Pancreas (tissue), 10 donors: ENCODE measurements around the gene KLRD1. TPM values are rescaled to one million over a fixed set of nuclear protein-coding genes. Genes with fewer than 3 reads are reported as not detected.
"Not testable (repeated sequence)": the region's sequence is repeated elsewhere in the genome, so short reads cannot be mapped to it uniquely, and the experiment has no call there.

Experiments used
- ATAC-seq, 4 donors: fragments of 200-7000 bp; cut with Tn5 transposase; one replicate each; pipeline versions ENCODE4 v1.8.0 to v1.9.1; 2020; ENCODE audit warnings: mild to moderate bottlenecking in 4 of 4, moderate library complexity in 4 of 4
- DNase-seq, 6 donors: peaks; one replicate each; pipeline ENCODE4 v3.0.0-alpha.2; 2020
- FAIRE-seq: peaks from 2 replicates; lab custom pipeline; 2012; peaks lifted over from hg19 to GRCh38; lab: Jason Lieb, UNC
- H3K27ac ChIP-seq, 4 donors: fragments of 200-600 bp; sonication (generic); 1 replicate in 3 of 4; 2 replicates in 1 of 4; pipeline versions ENCODE4 v1.5.0 to v1.8.0; 2020
- H3K27me3 ChIP-seq, 4 donors: fragments of 200-600 bp; one replicate each; pipeline ENCODE4 v1.8.0; 2021
- H3K36me3 ChIP-seq, 3 donors: fragments of 200-600 bp; sonication (generic) in 1 of 3; one replicate each; pipeline versions ENCODE4 v1.5.0 to v1.8.0; 2020 to 2021
- H3K4me1 ChIP-seq, 3 donors: fragments of 200-600 bp; one replicate each; pipeline ENCODE4 v1.8.0; 2021
- H3K4me3 ChIP-seq, 4 donors: fragments of 200-600 bp; sonication (generic) in 2 of 4; one replicate each; pipeline versions ENCODE4 v1.5.0 to v1.8.0; 2020 to 2021
- H3K9me3 ChIP-seq, 4 donors: fragments of 200-600 bp; one replicate each; pipeline ENCODE4 v1.8.0; 2021
- WGBS, 2 donors: extraction: QIAGEN DNeasy Blood & Tissue Kit; methylation state at CpG; one replicate each; pipeline ENCODE4 v1.1.7; 2013; 5-methylcytosine and 5-hydroxymethylcytosine counted together
- intact Hi-C, 3 donors: fragments of 100-400 bp; cut with DNase I; formaldehyde crosslinking; loops; one replicate each; pipeline versions ENCODE4 v1.11.1 to v1.14.2; 2022
- polyA plus RNA-seq, 2 donors: library from polyadenylated mRNA; stranded (reverse); fragments of 200-250 nt; gene quantifications; one replicate each; pipeline ENCODE4 v1.2.3, GENCODE V29; 2013
- total RNA-seq, 6 donors: library from RNA; stranded (reverse); fragmentation: NEBNext Ultra II Directional in 4 of 6; extraction: Animal tissue kit (Norgen Biotek cat#: 25700) in 4 of 6; gene quantifications; one replicate each; pipeline versions ENCODE4 v1.2.1 to v1.2.4, GENCODE V29; 2021 to 2023
- TF ChIP-seq, protein P1 (sequence below), 4 donors: fragments of 200-600 bp; sonication (generic) in 3 of 4; IDR thresholded peaks; one replicate each; pipeline versions ENCODE4 v1.5.0 to v1.8.0; 2021; ENCODE audit warnings: antibody characterized with exemption in 4 of 4
- donor health status: healthy with polysubstance abuse.
- donor health status: DM: no; HTN: no; CAD: no; lungs with moderate emphysema.
- donor health status: DM: no; HTN: no; CAD: no.
- donor health status: control.
- donor health status: control.
- donor health status: Bipolar disorder and iron deficiency.
- donor health status: DM: yes; HTN: yes; CAD: no.
- donor health status: DM: no; HTN: no; CAD: no.
- donor health status: DM: no; HTN: no; CAD: no.
- donor health status: DM: yes; HTN: yes; CAD: no.

KLRD1 gene
- total and polyA plus RNA-seq, 8 donors, result 0.11 to 1.0 (median 0.56) TPM

DNA sequence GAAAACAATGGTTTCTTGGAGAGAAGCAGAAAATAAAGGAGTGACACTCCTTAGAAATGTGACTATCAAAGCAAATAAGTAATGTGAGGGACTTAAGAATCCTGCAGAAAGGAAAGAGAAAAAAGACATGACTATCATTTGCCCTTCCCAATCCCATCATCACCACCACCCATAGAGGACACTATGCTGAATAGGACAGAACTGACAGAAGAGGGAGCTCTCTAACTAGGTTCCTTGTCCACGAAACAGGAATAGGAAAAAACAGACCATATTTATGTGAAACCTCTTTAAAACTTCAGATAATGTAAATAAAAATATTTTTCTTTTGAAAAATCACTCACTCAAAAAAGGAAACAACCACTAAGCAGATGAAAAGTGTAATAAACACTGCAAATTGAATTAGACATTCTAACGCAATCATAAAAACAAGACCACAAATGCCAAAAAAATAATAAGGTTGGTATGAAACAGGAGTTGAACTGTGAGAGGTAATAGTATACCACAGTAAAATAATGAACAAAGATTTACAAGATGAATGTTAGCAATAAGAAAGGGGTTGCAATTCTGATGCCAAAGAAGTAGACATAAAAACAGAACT, 24.1 kb downstream of the KLRD1 start:
- TF ChIP-seq, protein P1, sequence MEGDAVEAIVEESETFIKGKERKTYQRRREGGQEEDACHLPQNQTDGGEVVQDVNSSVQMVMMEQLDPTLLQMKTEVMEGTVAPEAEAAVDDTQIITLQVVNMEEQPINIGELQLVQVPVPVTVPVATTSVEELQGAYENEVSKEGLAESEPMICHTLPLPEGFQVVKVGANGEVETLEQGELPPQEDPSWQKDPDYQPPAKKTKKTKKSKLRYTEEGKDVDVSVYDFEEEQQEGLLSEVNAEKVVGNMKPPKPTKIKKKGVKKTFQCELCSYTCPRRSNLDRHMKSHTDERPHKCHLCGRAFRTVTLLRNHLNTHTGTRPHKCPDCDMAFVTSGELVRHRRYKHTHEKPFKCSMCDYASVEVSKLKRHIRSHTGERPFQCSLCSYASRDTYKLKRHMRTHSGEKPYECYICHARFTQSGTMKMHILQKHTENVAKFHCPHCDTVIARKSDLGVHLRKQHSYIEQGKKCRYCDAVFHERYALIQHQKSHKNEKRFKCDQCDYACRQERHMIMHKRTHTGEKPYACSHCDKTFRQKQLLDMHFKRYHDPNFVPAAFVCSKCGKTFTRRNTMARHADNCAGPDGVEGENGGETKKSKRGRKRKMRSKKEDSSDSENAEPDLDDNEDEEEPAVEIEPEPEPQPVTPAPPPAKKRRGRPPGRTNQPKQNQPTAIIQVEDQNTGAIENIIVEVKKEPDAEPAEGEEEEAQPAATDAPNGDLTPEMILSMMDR (IDR thresholded peaks at IDR 0.05), result peak in 3 of 4 donors; percentile 49 to 60 (median 50)
- Histone ChIP-seq H3K4me3 (no peak overlapping the region), H3K36me3 (no peaks in the 10 kb centered on the region), H3K27ac (no peak overlapping the region), H3K4me1 (no peaks in the 10 kb centered on the region), H3K27me3 (peaks cover 0 to 3% (median 0%) of the 10 kb centered on the region in 4 donors), H3K9me3 (no peaks in the 10 kb centered on the region)
- ATAC-seq, result peak; percentile 61 to 88 (median 86)
- no peak for DNase-seq
- 40 to 47% methylated on average over 2 of the region's 2 CpGs for WGBS, 2 donors
- peak; percentile 94 for FAIRE-seq
- intact Hi-C loops, result loop anchor here in 2 of 3 donors (5.0 kb wide), 1 partner anchor 231 kb away; no protein-coding TSS in a partner anchor

DNA sequence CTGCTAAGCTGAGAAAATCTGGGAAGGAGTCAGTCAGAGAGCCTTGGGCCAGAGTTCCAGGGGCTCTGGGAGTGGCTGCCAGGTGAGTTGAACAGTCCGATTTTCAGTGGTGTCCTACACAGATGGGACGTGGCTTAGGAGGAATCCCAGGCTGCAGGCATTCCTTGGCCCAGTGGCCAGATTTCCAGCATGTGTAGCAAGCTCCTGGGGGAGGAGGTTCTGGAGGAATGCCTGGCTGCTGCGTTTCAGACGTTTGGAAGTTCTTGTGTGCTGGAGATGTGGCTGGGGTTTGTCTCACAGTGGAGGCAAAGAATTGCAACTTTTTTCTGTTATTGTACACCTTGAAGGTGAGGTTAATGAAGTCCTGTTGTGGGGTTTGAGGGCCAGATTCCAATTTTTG, 28.5 kb downstream of the KLRD1 start:
- H3K9me3 ChIP-seq, H3K4me1 ChIP-seq, H3K4me3 ChIP-seq, DNase-seq, intact Hi-C loops, H3K27me3 ChIP-seq, FAIRE-seq, H3K27ac ChIP-seq, H3K36me3 ChIP-seq, ATAC-seq: not testable (repeated sequence)
- WGBS, 2 donors, result 43 to 49% methylated on average over 4 of the region's 4 CpGs

DNA sequence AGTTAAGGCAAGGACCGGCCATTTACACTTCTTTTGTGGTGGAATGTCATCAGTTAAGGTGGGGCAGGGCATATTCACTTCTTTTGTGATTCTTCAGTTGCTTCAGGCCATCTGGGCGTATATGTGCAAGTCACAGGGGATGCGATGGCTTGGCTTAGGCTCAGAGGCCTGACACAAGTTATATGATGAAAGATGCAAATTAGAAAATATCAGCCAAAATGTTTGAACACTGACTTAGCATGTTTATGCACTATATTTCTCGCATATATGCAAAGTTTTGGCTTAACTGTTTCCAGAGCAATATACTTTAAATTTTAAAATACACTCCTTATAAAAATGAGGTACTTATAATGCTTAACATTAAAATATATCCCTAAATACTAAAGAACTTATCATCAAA, 30.8 kb downstream of the KLRD1 start:
- 80 to 87% methylated on average over 3 to 4 of the region's 4 CpGs for WGBS, 2 donors
- intact Hi-C loops, ATAC-seq: not testable (repeated sequence)

DNA sequence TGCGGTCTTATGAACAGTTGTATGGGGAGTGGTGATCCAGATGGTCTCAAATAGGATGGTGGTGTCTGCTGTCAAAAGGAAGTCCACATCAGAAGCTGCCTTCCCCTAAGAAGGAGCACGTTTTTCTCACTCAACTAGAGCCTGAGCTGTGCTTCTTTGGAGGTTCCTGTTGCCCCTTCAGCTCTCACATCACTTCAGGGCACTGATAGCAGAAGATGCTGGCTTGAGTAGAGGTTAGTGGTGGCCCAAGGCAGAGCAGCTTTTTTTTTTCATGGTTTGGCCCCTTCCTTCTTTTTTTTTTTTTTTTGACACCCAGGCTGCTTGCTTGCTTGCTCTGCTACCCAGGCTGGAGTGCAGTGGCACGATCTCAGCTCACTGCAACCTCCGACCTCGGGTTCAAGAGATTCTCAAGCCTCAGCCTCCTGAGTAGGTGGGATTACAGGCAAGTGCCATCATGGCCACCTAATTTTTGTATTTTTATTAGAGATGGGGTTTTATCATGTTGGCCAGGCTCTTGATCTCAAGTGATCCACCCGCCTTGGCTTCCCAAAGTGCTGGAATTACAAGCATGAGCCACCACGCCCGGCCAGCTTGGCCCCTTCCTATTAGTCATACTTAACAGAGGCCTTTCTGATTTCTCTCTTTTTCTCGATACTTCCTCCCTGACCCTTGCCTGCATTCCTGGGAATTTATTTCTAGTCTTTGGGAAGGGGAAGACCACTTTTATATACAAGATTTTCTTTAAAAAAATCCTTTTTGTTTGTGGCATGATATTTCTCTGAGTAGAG, 31.6 kb downstream of the KLRD1 start:
- no peak for FAIRE-seq

More for the DNA sequence above, 30.8 kb downstream of the KLRD1 start:
- not testable (repeated sequence) for H3K27me3 ChIP-seq, DNase-seq, H3K4me1 ChIP-seq, H3K27ac ChIP-seq, FAIRE-seq, H3K4me3 ChIP-seq, H3K36me3 ChIP-seq, H3K9me3 ChIP-seq

DNA sequence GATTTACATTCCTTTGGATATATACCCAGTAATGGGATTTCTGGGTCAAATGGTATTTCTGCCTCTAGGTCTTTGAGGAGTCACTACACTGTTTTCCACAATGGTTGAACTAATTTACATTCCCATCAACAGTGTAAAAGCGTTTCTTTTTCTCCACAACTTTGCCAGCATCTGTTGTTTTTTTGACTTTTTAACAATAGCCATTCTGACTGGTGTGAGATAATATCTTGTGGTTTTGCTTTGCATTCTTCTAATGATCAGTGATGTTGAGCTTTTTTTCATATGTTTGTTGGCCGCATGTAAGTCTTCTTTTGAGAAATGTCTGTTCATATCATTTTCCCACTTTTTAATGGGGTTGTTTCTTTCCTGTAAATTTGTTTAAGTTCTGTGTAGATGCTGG, 33.3 kb downstream of the KLRD1 start:
- FAIRE-seq, H3K36me3 ChIP-seq, DNase-seq, H3K27me3 ChIP-seq, H3K27ac ChIP-seq, intact Hi-C loops, H3K9me3 ChIP-seq, H3K4me1 ChIP-seq, ATAC-seq, H3K4me3 ChIP-seq: not testable (repeated sequence)
- WGBS, 2 donors, result 61 to 82% methylated on average over 2 of the region's 2 CpGs

More for the DNA sequence above, 31.6 kb downstream of the KLRD1 start:
- intact Hi-C loops, result no loop called here
- no peak overlapping the region for H3K27ac ChIP-seq
- DNase-seq (no peak), ATAC-seq (no peak)
- no peaks in the 10 kb centered on the region for H3K4me1 ChIP-seq
- no peak overlapping the region for H3K4me3 ChIP-seq
- no peaks in the 10 kb centered on the region for H3K36me3 ChIP-seq
- TF ChIP-seq, protein P1 (IDR thresholded peaks at IDR 0.05), result no peak
- no peaks in the 10 kb centered on the region for H3K27me3 ChIP-seq
- 69 to 82% methylated on average over 9 of the region's 9 CpGs for WGBS, 2 donors
- no peaks in the 10 kb centered on the region for H3K9me3 ChIP-seq

DNA sequence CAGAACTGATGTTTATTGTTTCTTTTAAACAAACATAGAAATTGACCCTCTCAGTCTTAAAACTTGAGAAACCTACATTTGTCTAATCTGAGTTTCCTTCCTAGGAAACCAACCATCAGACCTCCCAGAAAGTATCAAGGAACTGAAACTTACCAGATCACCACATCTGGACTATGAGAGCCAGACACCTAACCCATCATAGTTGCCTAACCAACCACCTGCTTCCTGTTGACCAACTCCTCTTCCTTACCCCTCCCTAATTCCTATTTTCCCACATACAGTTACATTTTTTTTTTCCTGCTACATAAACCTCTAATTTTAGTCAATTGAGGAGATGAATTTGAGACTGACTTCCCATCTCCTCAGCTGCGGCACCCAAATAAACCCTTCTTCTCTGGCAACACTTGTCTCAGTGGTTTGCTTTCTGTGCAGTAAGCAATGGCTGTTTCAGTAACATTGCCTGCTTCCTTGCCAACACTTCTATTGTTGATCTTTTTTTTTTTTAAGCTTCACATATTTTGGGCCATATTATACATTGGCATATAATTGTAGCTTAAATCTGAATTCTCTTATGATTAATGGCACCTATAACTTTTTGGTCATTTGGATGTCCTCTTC, 34.3 kb downstream of the KLRD1 start:
- TF ChIP-seq, protein P1 (IDR thresholded peaks at IDR 0.05), result no peak
- no peak for FAIRE-seq

DNA sequence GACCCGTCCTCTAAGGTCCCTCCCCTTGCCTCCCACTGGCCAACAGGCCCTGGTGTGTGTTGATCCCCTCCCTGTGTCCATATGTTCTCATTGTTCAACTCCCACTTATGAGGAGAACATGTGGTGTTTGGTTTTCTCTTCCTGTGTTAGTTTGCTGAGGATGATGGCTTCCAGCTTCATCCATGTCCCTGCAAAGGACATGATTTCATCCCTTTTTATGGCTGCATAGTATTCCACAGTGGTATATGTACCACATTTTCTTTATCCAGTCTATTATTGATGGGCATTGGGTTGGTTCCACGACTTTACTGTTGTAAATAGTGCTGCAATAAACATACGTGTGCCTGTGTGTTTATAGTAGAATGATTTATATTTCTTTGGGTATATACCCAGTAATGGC, 43.8 kb downstream of the KLRD1 start:
- intact Hi-C loops, FAIRE-seq, H3K27ac ChIP-seq, ATAC-seq, H3K27me3 ChIP-seq, H3K36me3 ChIP-seq, H3K9me3 ChIP-seq, H3K4me3 ChIP-seq, DNase-seq, H3K4me1 ChIP-seq: not testable (repeated sequence)
- WGBS, 2 donors, result 34 to 45% methylated on average over 3 of the region's 3 CpGs

More for the DNA sequence above, 34.3 kb downstream of the KLRD1 start:
- no peaks in the 10 kb centered on the region for H3K27me3 ChIP-seq
- no peaks in the 10 kb centered on the region for H3K4me1 ChIP-seq
- intact Hi-C loops, result no loop called here
- no peak overlapping the region for H3K4me3 ChIP-seq
- no peaks in the 10 kb centered on the region for H3K36me3 ChIP-seq
- H3K9me3 ChIP-seq, result no peaks in the 10 kb centered on the region
- ATAC-seq, result no peak
- H3K27ac ChIP-seq, result no peak overlapping the region
- 94 to 96% methylated on average over 1 of the region's 1 CpG for WGBS, 2 donors
- no peak for DNase-seq
